Stimulated activated CD4-positive, alpha-beta T cell treated with anti-CD3 and anti-CD28 coated beads, Interleukin-4, amount 100 ng/mL, for 1 hour (primary cell): Measurements from ENCODE around the gene NQO2.
"Not testable (repeated sequence)": the region's sequence is repeated elsewhere in the genome, so short reads cannot be mapped to it uniquely, and the experiment has no call there.

Source experiments
- DNase-seq: peaks from one replicate; pipeline ENCODE4 v3.0.0-alpha.2; 2020

The NQO2 gene

DNA sequence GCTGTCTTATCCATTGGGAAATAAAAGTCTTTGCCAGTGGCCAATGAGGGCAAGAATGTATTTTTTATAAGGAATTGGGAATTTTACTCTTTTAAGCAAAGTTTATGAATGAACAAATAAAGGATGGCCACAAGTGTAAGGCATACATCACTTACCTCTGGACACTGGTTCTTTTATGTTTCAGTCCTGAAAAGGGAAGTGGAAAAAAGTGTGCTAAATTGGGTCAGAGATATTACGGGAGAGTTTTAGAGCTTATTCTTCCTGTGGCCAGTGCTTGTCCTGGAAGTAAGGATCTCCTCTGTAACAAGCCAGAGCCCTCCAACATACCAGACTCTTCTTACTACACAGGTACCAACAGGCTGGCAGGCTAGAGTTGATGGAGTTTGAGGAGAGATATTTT lies 46.1 kb downstream of the NQO2 start:
- DNase-seq: no peak

DNA sequence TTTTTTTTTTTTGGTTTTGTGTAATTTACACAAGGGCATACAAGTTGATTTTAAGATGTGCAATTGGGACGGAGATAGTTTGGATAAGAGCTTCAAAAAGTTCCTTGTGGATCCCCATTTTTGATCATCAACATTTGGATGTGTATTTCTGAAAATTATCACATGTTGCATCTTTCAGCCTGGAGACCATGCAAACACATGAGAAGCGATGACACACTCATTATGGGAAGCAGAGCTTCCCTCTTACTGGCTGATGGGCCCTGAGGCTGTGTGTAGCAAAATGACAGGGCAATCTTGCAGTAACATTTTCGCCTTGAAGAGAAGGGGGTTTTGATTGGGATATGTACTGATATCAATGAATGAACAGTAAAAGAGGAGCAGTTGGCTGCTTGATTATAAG lies 46.6 kb downstream of the NQO2 start:
- no peak for DNase-seq

DNA sequence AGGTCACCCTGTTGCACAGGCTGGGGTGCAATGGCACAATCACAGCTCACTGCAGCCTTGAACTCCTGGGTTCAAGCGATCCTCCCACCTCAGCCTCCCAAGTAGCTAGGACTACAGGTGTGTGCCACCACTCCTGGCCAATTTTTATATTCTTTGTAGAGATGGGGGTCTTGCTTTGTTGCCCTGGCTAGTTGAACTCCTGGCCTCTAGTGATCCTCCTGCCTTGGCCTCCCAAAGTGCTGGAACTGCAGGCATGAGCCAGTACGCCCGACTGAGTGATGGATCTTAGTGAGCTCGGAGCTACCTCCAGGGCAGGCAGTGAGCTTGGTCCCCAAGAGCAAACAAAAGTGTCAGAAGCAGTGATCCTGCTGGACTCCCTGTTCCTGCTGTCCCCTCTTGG lies 48.3 kb downstream of the NQO2 start:
- not testable (repeated sequence) for DNase-seq

DNA sequence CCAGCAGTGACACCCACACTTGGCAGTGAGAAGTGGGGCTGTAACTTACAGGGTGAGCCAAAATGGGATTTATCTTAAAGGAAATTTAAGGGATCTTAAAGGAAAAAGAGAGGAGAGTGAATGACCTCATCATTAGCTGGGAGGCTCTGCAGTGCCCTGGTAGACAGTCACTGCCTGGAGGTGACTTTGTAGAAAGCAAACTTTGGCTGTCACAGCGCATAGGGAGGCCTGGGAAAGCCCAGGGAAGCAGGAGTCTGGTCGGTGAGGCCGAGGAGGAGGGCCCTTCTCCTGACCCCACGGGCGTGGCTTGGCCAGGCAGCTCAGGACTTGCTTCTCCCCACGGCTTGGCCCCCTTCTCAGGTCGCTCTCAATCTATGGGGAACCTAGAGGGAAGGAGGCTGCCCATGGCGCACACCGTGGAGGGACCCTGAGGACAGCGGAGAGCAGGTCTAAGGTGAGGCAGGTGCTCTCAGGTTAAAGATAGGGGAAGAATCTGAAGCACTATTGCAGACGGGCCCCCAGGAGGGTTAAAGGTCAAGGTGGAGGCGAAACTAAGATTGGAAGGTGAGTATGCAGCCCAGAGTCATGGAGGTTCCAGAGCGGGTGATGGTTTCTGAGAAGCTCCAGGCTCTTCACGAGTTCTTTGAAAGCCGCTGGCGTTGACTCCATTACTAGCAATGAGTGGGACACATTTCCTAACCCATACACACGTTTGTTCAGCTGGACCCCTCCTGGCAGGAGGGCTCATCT lies 53.0 kb downstream of the NQO2 start:
- no peak for DNase-seq

DNA sequence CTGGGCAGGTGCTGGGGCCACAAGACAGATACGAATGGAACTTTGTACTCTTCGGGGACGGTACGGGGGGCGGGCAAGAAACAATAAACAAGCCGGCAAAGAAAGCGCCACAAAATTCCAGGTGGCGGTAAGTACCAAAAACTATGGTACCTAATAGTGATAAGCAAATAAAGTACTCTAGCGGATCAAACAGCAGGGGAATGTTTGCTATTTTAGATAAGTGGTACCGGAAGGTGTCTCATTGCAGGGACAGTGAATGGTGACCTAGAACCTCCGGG lies 53.5 kb downstream of the NQO2 start:
- DNase-seq: no peak

DNA sequence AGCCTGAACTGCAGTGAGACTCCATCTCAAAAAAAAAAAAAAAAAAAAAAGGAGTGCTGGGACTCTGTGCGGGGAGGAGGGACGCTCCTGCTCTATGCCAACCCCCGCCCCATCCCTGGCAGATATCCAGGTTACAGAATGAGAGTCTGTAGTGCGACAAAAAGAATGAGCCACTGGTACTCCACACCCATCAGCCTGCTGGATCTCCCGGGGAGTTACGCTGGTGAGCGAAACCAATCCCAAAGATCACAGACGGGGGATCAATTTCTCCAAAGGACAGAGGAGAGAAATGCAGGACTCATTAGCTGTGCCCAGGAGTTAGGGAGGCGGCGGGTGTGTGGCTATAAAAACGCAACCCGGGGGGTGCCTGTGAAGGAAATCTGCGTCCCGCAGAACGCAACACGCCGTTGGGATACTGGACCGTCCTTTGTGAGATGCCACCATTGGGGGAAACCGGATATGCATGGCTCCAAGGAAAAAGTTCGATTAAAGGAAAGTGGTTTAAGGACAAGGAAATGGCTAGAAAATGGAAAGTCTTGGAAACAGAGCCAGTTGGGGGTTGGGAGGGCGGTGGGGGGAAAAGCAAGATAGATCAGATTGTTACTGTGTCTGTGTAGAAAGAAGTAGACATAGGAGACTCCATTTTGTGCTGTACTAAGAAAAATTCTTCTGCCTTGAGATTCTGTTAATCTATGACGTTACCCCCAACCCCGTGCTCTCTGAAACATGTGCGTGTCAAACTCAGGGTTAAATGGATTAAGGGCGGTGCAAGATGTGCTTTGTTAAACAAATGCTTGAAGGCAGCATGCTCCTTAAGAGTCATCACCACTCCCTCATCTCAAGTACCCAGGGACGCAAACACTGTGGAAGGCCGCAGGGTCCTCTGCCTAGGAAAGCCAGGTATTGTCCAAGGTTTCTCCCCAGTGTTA lies 54.8 kb downstream of the NQO2 start:
- DNase-seq: not testable (repeated sequence)

DNA sequence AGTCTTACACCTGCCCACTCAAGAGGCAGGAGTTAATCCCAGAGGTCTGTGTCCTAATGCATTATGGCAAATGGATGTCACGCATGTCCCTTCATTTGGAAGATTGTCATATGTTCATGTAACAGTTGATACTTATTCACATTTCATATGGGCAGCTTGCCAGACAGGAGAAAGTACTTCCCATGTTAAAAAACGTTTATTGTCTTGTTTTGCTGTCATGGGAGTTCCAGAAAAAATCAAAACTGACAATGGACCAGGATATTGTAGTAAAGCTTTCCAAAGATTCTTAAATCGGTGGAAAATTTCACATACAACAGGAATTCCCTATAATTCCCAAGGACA lies 55.4 kb downstream of the NQO2 start:
- not testable (repeated sequence) for DNase-seq

DNA sequence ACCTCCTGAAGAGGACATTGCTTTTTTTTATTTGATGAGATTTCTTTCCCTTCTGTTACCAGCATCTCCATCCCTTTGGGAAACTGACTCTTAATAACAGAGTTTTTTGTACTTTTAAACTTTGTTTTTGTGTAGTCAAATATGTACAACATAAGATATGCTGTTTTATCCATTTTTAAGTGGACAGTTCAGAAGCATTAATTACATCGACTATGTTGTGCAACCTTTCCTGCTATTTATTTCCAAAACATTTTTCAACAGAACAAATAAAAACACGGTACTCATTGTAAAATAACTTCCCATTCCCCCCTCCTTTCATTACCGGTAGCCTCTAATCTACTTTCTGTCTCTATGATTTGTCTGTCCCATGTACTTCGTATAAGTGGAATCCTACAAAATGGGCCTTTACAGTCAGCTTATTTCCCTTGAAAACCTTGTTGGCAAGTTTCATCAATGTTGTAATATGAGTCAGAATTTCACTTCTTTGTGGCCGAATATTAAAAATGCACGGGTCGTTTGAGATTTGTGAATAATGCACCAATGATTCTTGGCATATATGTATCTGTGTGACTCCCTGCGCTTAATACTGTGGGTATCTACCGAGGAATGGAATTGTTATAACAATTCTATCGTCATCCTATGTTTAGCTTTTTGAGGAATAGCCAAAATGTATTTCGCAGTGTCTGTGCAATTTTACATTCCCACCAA lies 57.5 kb downstream of the NQO2 start:
- DNase-seq: no peak

DNA sequence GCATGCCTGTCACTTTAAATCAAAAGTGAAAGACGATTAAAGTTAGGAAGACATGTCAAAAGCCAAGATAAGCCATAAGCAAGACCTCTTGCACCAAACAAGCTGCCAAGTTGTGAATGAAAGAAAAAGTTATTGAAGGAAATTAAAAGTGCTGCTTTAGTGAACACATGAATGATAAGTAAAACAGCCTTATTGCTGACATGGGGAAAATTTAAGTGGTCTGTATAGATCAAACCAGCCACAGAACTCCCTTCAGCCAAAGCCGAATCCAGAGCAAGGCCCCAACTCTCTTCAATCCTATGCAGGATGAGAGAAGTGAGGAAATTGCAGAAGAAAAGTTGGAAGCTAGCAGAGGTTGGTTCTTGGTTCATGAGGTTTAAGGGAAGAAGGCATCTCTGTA lies 59.3 kb downstream of the NQO2 start:
- DNase-seq: no peak

DNA sequence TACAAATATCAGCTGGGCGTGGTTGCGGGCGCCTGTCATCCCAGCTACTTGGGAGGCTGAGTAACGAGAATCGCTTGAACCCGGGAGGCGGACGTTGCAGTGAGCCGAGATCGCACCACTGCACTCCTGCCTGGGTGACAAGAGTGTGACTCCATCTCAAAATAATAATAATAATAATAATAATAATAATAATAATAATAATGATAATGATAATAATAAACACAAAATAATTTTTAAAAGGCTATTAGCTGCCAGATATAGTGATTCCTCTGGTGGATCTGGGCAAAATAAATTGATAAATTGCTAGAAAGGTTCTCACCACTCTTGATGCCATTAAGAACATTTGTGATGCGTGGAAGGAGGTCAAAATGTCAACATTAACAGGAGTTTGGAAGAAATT lies 60.4 kb downstream of the NQO2 start:
- not testable (repeated sequence) for DNase-seq

DNA sequence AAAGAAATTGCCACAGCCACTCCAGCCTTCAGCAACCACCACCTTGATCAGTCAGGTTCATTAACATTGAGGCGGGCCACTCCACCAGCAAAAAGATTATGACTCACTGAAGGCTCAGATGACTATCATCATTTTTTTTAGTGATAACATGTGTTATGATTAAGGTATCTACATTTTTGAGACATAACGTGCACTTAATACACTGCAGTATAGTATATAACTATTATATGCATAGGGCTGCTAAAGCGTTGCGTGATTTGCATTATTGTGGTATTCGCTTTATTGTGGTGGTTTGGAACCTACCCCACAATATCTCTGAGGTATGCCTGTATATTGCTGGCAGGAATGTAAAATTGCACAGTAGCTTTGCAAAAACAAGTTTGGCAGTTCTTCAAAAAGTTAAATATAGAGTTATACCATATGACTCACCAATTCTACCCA lies 61.8 kb downstream of the NQO2 start:
- DNase-seq: no peak

DNA sequence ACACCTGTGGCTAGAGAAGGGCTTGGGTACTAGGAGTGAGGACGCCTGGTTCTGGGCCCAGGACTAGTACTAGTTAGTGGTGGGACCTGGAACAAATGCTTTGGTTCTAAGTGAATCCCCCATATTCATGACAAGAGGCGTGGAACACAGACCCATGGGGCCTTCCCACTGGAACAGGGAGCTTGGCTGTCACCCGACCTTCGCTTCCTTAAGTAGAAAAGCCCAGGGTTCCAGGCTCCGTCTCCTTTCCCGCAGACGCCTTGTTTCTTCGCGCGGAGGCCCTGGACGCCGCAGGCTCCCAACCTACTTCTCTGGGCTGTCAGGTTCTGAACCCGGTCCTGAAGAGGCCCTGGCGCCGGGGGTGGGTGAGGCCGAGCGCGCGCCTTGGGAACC lies 63.6 kb downstream of the NQO2 start:
- not testable (repeated sequence) for DNase-seq

DNA sequence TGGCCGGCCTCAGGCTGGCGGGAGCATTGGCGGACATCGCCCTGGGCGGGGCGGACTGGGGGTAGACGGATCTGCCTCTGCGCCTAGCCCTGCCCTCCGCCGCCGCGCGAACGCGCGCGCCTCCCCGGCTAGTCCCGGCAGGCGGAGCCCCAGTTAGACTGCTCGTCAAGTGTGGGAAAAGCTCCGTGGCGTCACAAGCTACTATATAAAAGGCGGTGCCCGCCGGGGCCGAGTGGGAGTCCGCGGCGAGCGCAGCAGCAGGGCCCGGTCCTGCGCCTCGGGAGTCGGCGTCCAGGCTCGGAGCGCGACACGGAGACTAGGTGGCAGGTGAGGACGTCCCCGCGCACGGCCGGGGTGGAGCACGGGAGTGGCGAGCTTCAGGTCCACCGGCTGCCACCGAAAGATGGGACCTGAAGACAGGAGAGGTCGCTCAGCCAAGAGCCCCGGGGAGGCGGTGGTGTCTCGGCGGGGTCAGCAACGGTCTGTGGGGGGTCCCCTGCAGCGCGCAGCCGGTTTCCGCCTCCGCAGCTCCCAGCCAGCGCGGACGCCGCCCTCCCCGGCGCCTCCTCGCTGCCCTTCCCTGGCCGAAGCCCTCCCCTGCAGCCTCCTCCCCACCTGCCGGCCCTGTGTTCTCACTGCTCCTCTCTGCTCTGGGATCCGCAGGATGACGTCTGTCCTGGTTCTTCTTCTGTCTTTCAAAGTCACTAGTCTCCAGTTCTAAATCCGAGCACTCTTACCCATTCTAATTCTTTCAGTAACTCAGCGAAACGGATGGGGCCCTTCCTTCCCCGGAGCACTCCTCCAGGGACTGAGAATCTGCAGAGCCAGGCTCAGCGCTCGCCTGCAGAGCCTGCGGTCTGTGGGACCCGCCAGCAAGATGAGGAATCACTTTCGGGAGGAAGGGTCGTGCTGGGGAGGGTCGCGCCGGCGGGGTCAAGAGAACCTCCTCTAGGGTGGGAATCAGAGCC lies 64.3 kb downstream of the NQO2 start:
- DNase-seq: peak; percentile 88

DNA sequence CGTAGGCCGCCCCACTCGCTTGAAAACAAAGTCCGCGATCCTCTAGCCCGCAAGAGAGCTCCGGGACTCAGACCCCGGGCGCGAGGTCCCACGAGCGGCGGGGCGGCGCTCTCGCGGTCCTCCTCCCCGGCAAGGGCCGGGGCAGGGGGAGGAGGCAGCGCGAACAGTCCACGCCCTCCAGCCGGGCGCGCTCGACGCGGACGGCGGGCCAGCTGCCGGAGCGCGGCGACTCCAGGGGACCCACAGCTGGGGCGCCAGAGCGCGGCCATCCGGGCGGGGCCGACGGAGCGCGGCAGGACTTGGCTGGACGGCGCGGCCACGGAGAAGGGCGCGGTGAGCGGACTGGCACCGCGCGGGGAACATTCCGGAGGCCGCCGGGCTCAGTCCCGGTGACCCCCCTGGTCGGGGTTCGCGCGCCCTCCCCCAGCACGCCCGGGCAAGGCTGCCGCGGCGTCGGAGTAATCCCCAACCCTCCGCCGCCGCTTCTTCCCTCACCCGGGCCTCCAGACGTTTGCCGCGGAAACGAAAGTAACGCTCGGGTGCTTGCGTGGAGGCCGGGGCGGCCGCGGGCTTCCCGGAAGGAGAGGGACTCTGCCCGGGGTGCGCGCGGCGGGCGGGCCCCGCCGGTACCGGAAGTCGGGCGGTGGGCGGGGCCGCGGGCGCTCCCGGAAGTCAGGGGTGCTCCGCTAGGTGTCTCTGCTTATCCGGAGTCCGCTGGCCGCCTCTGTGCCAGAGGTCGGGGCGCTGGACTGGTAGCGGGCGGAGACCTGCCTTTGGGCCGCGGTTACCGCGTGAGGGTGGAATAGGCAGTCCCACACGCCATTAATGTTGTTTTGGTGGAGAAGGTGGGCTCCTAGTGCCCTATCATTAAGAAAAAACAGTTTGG lies 68.9 kb downstream of the NQO2 start, which contains the start of gene RIPK1:
TSS of gene RIPK1 (plus strand) at position 166 of the 886 bp plus-strand sequence. CDS start 8,330 bp downstream, outside the sequence.
- peak; percentile 96 for DNase-seq
